OCI-LY7 (cell line): ENCODE data around the gene RPS6KA5.

Experiments used
- EZH2phosphoT487 ChIP-seq: fragments of 200-600 bp; sonication (generic); IDR thresholded peaks from 2 replicates; pipeline ENCODE4 v1.6.1; 2018; ENCODE audit warnings: low read depth, borderline replicate concordance, mild to moderate bottlenecking, mixed run types, antibody characterized with exemption, low read length, moderate library complexity, mixed read lengths
- TF ChIP-seq, protein P1 (sequence below): fragments of 200-600 bp; sonication (generic); conservative IDR thresholded peaks from 2 replicates; pipeline ENCODE4 v1.5.1; 2014; ENCODE audit warnings: mild to moderate bottlenecking, antibody characterized with exemption, low read length, moderate library complexity, mixed read lengths

DNA sequence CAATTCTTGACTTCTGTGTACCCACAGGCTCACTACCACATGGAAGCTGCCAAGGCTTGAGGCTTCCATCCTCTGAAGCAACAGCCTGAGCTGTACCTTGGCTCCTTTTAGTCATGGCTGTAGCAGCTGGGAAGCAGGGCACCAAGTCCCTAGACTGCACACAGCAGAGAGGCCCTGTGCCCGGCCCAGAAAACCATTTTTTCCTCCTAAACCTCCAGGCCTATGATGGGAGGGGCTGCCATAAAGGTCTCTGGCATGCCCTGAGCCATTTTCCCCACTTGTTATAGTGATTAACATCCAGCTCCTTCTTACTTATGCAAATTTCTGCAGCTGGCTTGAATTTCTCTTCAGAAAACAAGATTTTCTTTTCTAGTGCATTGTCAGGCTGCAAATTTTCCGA lies 121.8 kb downstream of the RPS6KA5 start:
- TF ChIP-seq, protein P1, sequence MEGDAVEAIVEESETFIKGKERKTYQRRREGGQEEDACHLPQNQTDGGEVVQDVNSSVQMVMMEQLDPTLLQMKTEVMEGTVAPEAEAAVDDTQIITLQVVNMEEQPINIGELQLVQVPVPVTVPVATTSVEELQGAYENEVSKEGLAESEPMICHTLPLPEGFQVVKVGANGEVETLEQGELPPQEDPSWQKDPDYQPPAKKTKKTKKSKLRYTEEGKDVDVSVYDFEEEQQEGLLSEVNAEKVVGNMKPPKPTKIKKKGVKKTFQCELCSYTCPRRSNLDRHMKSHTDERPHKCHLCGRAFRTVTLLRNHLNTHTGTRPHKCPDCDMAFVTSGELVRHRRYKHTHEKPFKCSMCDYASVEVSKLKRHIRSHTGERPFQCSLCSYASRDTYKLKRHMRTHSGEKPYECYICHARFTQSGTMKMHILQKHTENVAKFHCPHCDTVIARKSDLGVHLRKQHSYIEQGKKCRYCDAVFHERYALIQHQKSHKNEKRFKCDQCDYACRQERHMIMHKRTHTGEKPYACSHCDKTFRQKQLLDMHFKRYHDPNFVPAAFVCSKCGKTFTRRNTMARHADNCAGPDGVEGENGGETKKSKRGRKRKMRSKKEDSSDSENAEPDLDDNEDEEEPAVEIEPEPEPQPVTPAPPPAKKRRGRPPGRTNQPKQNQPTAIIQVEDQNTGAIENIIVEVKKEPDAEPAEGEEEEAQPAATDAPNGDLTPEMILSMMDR, result no peak
- TF ChIP-seq EZH2phosphoT487, result no peak
